H1 (cell line): ENCODE data around the gene MAPK8IP2. TPM values are rescaled to one million over a fixed set of nuclear protein-coding genes. Genes with fewer than 3 reads are reported as not detected.

Experiments
- BACH1 ChIP-seq: IDR thresholded peaks from 2 replicates; pipeline ENCODE4 v1.6.1; 2012; ENCODE audit warnings: low read length, improper control_type of control experiment
- CHD7 ChIP-seq: fragments of 300-600 bp; sonication (generic); IDR thresholded peaks from 2 replicates; pipeline ENCODE4 v1.7.1; 2012; ENCODE audit warnings: low read length, moderate library complexity, mild to moderate bottlenecking, inconsistent platforms; ENCODE audit not compliant: insufficient replicate concordance
- E2F6 ChIP-seq: IDR thresholded peaks from 2 replicates; pipeline ENCODE4 v1.6.1; 2012; ENCODE audit warnings: inconsistent platforms
- NRF1 ChIP-seq: IDR thresholded peaks from 2 replicates; pipeline ENCODE4 v1.6.1; 2011; ENCODE audit warnings: mild to moderate bottlenecking, low read depth, low read length, improper control_type of control experiment
- RAD21 ChIP-seq, 2 experiments: IDR thresholded peaks in 1 of 2; conservative IDR thresholded peaks in 1 of 2; 2 replicates each; pipeline ENCODE4 v1.6.1; 2011; ENCODE audit warnings: low read depth in 2 of 2, low read length in 2 of 2, improper control_type of control experiment in 1 of 2, inconsistent platforms in 1 of 2, mild to moderate bottlenecking in 1 of 2, moderate library complexity in 1 of 2
- RNF2 ChIP-seq: fragments of 200-900, 300-1000 bp; sonication (generic); IDR thresholded peaks from 2 replicates; pipeline ENCODE4 v1.7.1; 2016; ENCODE audit warnings: borderline replicate concordance, low read depth, mild to moderate bottlenecking, antibody characterized with exemption, low read length; ENCODE audit not compliant: poor library complexity, severe bottlenecking; ENCODE audit errors: missing control alignments
- SP2 ChIP-seq: IDR thresholded peaks from 2 replicates; pipeline ENCODE4 v1.6.1; 2012; ENCODE audit warnings: mild to moderate bottlenecking, low read length, inconsistent platforms
- SUZ12 ChIP-seq: fragments of 200-600 bp; sonication (generic); IDR thresholded peaks from 2 replicates; pipeline ENCODE4 v1.6.1; 2012; ENCODE audit warnings: mild to moderate bottlenecking, inconsistent platforms, low read length, moderate library complexity, mixed read lengths
- YY1 ChIP-seq: IDR thresholded peaks from 2 replicates; pipeline ENCODE4 v1.6.1; 2011; ENCODE audit warnings: low read depth, mild to moderate bottlenecking, low read length
- polyA plus RNA-seq, 7 experiments: library from polyadenylated mRNA; depleted of rRNA in 3 of 7; stranded (reverse) in 5 of 7; unstranded in 2 of 7; fragments of >200 nt in 5 of 7; fragments of 200-250 nt in 2 of 7; gene quantifications; 1 replicate in 5 of 7; 2 replicates in 1 of 7; 4 replicates in 1 of 7; pipeline versions ENCODE4 v1.2.1 to v1.2.3, GENCODE V29; 2011 to 2013; ENCODE audit warnings: missing spikeins in 2 of 7, mixed read lengths in 2 of 7
- total RNA-seq: library from RNA; stranded (reverse); fragmentation: NEBNext Ultra II Directional; extraction: Animal tissue kit (Norgen Biotek cat#: 25700); gene quantifications from 2 replicates; pipeline ENCODE4 v1.2.1, GENCODE V29; 2021

Gene MAPK8IP2
- total and polyA plus RNA-seq, 2 of the 8 experiments (the other 6 are each of a cell fraction or from before 2014, with no cell fraction given), result 1.5 to 5.5 TPM

GRCh38 chr22:50635591-50635990, 35.0 kb downstream of the MAPK8IP2 start (continued):
- TF ChIP-seq CHD7 (no peak), BACH1 (no peak), SUZ12 (no peak), E2F6 (no peak), NRF1 (no peak), RNF2 (no peak), SP2 (no peak), RAD21 (IDR thresholded peaks at IDR 0.05 in 1 of 2, conservative IDR thresholded peaks at IDR 0.05 in 1 of 2; ENCODE audit: low read depth in 2 of 2, low read length in 2 of 2) (no peak), YY1 (no peak)
